Endothelial cell of umbilical vein (primary cell): ENCODE results near the gene PTPRD. TPM values are rescaled to one million over a fixed set of nuclear protein-coding genes. Genes with fewer than 3 reads are reported as not detected.

ENCODE experiments used
- BruUV-seq: library from RNA; stranded (reverse); fragments of 400-500 nt; replicated peaks from 2 replicates; lab custom pipeline; 2021; lab: Mats Ljungman, UMichigan
- CTCF ChIA-PET: fragments of 300-600, 350-600 bp; sonication (Branson Sonifier 250); formaldehyde crosslinking; loops from one replicate; lab custom pipeline; 2021; ENCODE audit warnings: antibody characterized with exemption, inconsistent platforms; lab: Charles Lee
- POLR2A ChIA-PET: fragments of 300-600, 350-600 bp; sonication (Branson Sonifier 250); formaldehyde crosslinking; loops from one replicate; lab custom pipeline; 2021; ENCODE audit warnings: antibody characterized with exemption, inconsistent platforms; lab: Charles Lee
- DNase-seq: peaks from one replicate; pipeline ENCODE4 v3.0.0-alpha.2; 2011; ENCODE audit warnings: low read depth, low spot score
- FAIRE-seq: peaks from 2 replicates; lab custom pipeline; 2011; peaks lifted over from hg19 to GRCh38; lab: Jason Lieb, UNC
- H2AFZ ChIP-seq: 2 replicates; pipeline ENCODE4 v1.6.0; 2012; ENCODE audit warnings: low read depth, low read length, control low read depth, inconsistent platforms
- H3K27ac ChIP-seq: 2 replicates; pipeline ENCODE4 v1.5.1; 2011; ENCODE audit warnings: low read depth, mild to moderate bottlenecking, control low read depth, low read length, moderate library complexity; ENCODE audit not compliant: insufficient read depth
- H3K27me3 ChIP-seq, 2 experiments: 2 replicates each; pipeline versions ENCODE4 v1.6.0 to v1.6.1; 2011; ENCODE audit warnings: low read length in 2 of 2, mixed read lengths in 1 of 2; ENCODE audit not compliant: control insufficient read depth in 2 of 2, insufficient read depth in 2 of 2
- H3K36me3 ChIP-seq, 2 experiments: 2 replicates in 1 of 2; 3 replicates in 1 of 2; pipeline ENCODE4 v1.5.1; 2011; ENCODE audit warnings: low read length in 2 of 2, mild to moderate bottlenecking in 1 of 2, moderate library complexity in 1 of 2; ENCODE audit not compliant: control insufficient read depth in 2 of 2, insufficient read depth in 2 of 2; ENCODE audit errors: extremely low read depth in 1 of 2
- H3K4me1 ChIP-seq: 3 replicates; pipeline ENCODE4 v1.5.1; 2011; ENCODE audit warnings: mild to moderate bottlenecking, low read length; ENCODE audit not compliant: control insufficient read depth, insufficient read depth; ENCODE audit errors: extremely low read depth
- H3K4me2 ChIP-seq: 2 replicates; pipeline ENCODE4 v1.6.1; 2011; ENCODE audit warnings: low read length, control low read depth, mixed read lengths; ENCODE audit not compliant: insufficient read depth
- H3K4me3 ChIP-seq, 3 experiments: fragments of 200-600 bp in 1 of 3; sonication (generic), shearing (Covaris generic) in 1 of 3; replicated peaks in 1 of 3; 2 replicates each; pipeline ENCODE4 v1.5.1; 2011 to 2016; ENCODE audit warnings: control low read depth in 3 of 3, low read length in 3 of 3, mild to moderate bottlenecking in 2 of 3, inconsistent platforms in 1 of 3, low read depth in 1 of 3, moderate library complexity in 1 of 3; ENCODE audit not compliant: insufficient read depth in 1 of 3
- H3K79me2 ChIP-seq: 2 replicates; pipeline ENCODE4 v1.6.0; 2012; ENCODE audit warnings: low read length, inconsistent platforms; ENCODE audit not compliant: control insufficient read depth, insufficient read depth
- H3K9ac ChIP-seq: replicated peaks from 2 replicates; pipeline ENCODE3; 2011; ENCODE audit warnings: low read length, control low read depth; ENCODE audit not compliant: insufficient read depth; ENCODE audit errors: extremely low read depth
- H3K9me1 ChIP-seq: replicated peaks from 3 replicates; pipeline ENCODE4 v1.6.0; 2011; ENCODE audit warnings: mild to moderate bottlenecking, low read length; ENCODE audit not compliant: control insufficient read depth, insufficient read depth; ENCODE audit errors: extremely low read depth
- H3K9me3 ChIP-seq: replicated peaks from 2 replicates; pipeline ENCODE4 v1.5.1; 2012; ENCODE audit warnings: low read length, inconsistent platforms; ENCODE audit not compliant: control insufficient read depth, insufficient read depth
- H4K20me1 ChIP-seq: replicated peaks from 2 replicates; pipeline ENCODE3; 2011; ENCODE audit warnings: mild to moderate bottlenecking, low read length; ENCODE audit not compliant: control insufficient read depth, insufficient read depth; ENCODE audit errors: extremely low read depth
- CTCF ChIP-seq, 2 donors: IDR thresholded peaks; 1 replicate in 1 of 2; 2 replicates in 1 of 2; pipeline ENCODE4 v1.5.1; 2011; ENCODE audit warnings: low read length in 2 of 2, mild to moderate bottlenecking in 2 of 2, moderate library complexity in 2 of 2, control low read depth in 1 of 2, inconsistent platforms in 1 of 2, low read depth in 1 of 2; ENCODE audit not compliant: insufficient read depth in 1 of 2; ENCODE audit errors: extremely low read depth in 1 of 2
- EZH2 ChIP-seq: IDR thresholded peaks from 2 replicates; pipeline ENCODE4 v1.6.1; 2012; ENCODE audit warnings: borderline replicate concordance, low read depth, mild to moderate bottlenecking, moderate library complexity, low read length, inconsistent platforms; ENCODE audit not compliant: severe bottlenecking
- FOS ChIP-seq: IDR thresholded peaks from 2 replicates; pipeline ENCODE4 v1.6.1; 2011; ENCODE audit warnings: mild to moderate bottlenecking, low read length, moderate library complexity, borderline replicate concordance; ENCODE audit not compliant: insufficient read depth
- GATA2 ChIP-seq: IDR thresholded peaks from 2 replicates; pipeline ENCODE4 v1.7.0; 2011; ENCODE audit warnings: low read depth, mild to moderate bottlenecking, moderate library complexity, mixed read lengths, low read length; ENCODE audit not compliant: insufficient read length, insufficient read depth
- JUN ChIP-seq: IDR thresholded peaks from 2 replicates; pipeline ENCODE4 v1.6.1; 2011; ENCODE audit warnings: borderline replicate concordance, low read depth; ENCODE audit not compliant: insufficient read length, insufficient read depth
- MAX ChIP-seq: IDR thresholded peaks from 2 replicates; pipeline ENCODE4 v1.6.1; 2011; ENCODE audit not compliant: insufficient read depth, insufficient read length
- MYC ChIP-seq: IDR thresholded peaks from one replicate; pipeline ENCODE4 v1.6.1; 2011; ENCODE audit warnings: mild to moderate bottlenecking, low read depth, low read length
- POLR2A ChIP-seq: IDR thresholded peaks from 2 replicates; pipeline ENCODE4 v1.6.1; 2012; ENCODE audit warnings: low read depth, mild to moderate bottlenecking, control low read depth, low read length
- POLR2AphosphoS5 ChIP-seq: IDR thresholded peaks from 2 replicates; pipeline ENCODE4 v1.6.1; 2012; ENCODE audit warnings: low read depth, mild to moderate bottlenecking, control low read depth, low read length, moderate library complexity; ENCODE audit not compliant: insufficient read depth
- dilution Hi-C: fragments of 300-500 bp; cut with MboI; formaldehyde crosslinking; loops from one replicate; pipeline ENCODE4 v1.15.0; 2019; ENCODE audit warnings: low sequenced_read_pairs; ENCODE audit not compliant: extremely low pct_ligation_motif_present
- intact Hi-C: fragments of 100-400 bp; cut with micrococcal nuclease; formaldehyde crosslinking; loops from one replicate; pipeline ENCODE4 v1.10.0; 2022
- polyA plus RNA-seq, 4 experiments: library from polyadenylated mRNA; depleted of rRNA in 3 of 4; stranded (reverse) in 3 of 4; unstranded in 1 of 4; fragments of >200 nt; gene quantifications; 2 replicates each; pipeline versions ENCODE4 v1.2.1 to v1.2.3, GENCODE V29; 2011 to 2012; ENCODE audit warnings: missing spikeins in 1 of 4
- total RNA-seq: library from RNA; stranded (reverse); gene quantifications from 2 replicates; pipeline ENCODE4 v1.2.3, GENCODE V29; 2021

PTPRD gene
- total and polyA plus RNA-seq, 2 donors (not counting 3 experiments of a cell fraction or from before 2014, with no cell fraction given) = 5.5 to 5.7 TPM

- H3K36me3 ChIP-seq = no peaks in the 10 kb centered on the region
- intact Hi-C loops (no loop called here), dilution Hi-C loops (no loop called here)
- no peak overlapping the region for H3K4me3 ChIP-seq
- no peak overlapping the region for H3K4me2 ChIP-seq
- H3K9ac ChIP-seq = no peak overlapping the region
- DNase-seq (no peak), FAIRE-seq (no peak)
- ChIA-PET POLR2A (no interaction called here), CTCF (interaction anchor here (0.8 kb wide), 1 partner anchor 76 kb away, joined by 3 read pairs; no protein-coding TSS in a partner anchor)
- no peaks in the 10 kb centered on the region for H3K79me2 ChIP-seq
- TF ChIP-seq JUN (no peak), GATA2 (no peak), CTCF (IDR thresholded peaks at IDR 0.05; ENCODE audit: extremely low read depth in 1 of 2, insufficient read depth in 1 of 2, low read depth in 1 of 2, low read length in 2 of 2) (no peak), POLR2AphosphoS5 (no peak), MYC (no peak), MAX (no peak), FOS (no peak), EZH2 (no peak), POLR2A (no peak)
- H3K27me3 ChIP-seq = no peaks in the 10 kb centered on the region
- H3K4me1 ChIP-seq = peaks cover 9% of the 10 kb centered on the region
- H4K20me1 ChIP-seq = no peaks in the 10 kb centered on the region
- no peaks in the 10 kb centered on the region for H3K9me1 ChIP-seq
- no TSS peak for BruUV-seq
- H3K9me3 ChIP-seq = no peaks in the 10 kb centered on the region
- no peak overlapping the region for H2AFZ ChIP-seq
- no peak overlapping the region for H3K27ac ChIP-seq
These were observed 2181.3 kb downstream of the PTPRD start for GRCh38 chr9:8431505-8431904.
